Stimulated activated CD8-positive, alpha-beta memory T cell treated with anti-CD3 and anti-CD28 coated beads, Interleukin-4, amount 100 ng/mL, for 24 hours (primary cell): ENCODE measurements around the gene PRKD2.
"Not testable (repeated sequence)": the region's sequence is repeated elsewhere in the genome, so short reads cannot be mapped to it uniquely, and the experiment has no call there.

ENCODE experiments used
- DNase-seq: peaks from one replicate; pipeline ENCODE4 v3.0.0-alpha.2; 2020; ENCODE audit warnings: low read depth

The PRKD2 gene

DNA sequence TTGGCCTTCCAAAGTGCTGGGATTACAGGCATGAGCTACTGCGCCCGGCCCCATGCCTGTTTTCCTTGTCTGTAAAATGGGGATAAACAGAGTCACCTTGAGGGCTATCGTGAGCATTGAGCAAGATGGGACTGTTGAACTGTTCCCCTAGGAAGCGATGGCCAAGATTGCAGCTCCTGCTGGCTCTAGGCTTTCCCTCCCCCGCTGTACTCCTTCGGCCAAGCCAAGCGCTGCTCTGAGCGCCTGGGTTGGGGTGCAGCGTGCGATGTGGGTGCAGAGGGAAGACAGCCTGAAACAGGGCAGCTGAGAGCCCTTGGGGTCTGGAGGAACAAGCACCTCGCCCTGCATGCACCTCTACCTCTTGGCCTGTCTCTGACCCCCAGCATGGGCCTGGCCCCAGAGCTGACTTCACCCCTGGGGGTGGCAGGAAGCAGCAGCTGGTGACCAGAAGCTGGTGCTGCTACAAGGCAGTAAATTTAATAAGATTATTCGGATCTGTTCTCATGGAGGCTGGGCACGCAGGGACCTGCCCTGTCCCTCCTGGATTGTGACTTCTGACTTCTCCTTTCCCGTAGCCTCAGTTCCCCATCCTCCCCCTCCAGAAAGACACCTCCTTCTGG lies 86.2 kb downstream of the PRKD2 start:
- no peak for DNase-seq

GRCh38 chr19:46629546-46630025 lies 87.3 kb downstream of the PRKD2 start:
- DNase-seq = no peak

DNA sequence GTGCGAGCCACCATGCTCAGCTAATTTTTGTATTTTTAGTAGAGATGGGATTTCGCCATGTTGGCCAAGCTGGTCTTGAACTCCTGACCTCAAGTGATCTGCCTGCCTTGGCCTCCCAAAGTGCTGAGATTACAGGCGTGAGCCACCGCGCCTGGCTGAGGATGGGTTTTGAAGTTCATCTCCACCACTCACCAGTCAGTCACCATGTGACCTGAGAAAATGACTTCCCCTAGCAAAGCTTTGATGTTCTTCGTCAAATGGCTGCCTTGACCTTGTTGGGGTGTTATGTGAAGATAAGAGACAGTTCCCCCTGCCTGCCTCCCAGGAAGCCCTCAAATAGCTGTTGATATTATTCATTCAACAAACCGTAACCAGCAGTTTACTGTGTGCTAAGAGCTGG lies 87.9 kb downstream of the PRKD2 start:
- DNase-seq = not testable (repeated sequence)

- DNase-seq = no peak
These were observed 90.5 kb downstream of the PRKD2 start for GRCh38 chr19:46626446-46626845.

DNA sequence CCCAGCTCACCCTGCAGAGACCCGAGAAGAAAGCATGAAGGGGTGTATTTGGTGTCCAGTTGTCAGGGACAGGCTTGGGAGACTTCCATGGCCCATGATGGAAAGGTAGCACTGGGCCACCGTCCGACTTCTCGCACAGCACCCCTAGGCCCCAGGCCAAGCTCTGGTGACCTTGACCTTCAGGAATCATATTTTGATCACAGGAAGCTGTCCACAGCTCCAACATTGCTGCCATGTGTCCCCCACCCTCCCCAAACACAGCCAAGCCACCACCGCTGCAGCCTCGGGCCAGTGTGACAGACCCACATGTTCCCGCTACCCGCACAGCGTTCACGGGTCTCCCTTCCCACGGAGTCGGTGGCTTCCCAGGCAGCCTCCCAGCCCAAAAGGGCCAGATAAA lies 91.2 kb downstream of the PRKD2 start:
- no peak for DNase-seq

DNA sequence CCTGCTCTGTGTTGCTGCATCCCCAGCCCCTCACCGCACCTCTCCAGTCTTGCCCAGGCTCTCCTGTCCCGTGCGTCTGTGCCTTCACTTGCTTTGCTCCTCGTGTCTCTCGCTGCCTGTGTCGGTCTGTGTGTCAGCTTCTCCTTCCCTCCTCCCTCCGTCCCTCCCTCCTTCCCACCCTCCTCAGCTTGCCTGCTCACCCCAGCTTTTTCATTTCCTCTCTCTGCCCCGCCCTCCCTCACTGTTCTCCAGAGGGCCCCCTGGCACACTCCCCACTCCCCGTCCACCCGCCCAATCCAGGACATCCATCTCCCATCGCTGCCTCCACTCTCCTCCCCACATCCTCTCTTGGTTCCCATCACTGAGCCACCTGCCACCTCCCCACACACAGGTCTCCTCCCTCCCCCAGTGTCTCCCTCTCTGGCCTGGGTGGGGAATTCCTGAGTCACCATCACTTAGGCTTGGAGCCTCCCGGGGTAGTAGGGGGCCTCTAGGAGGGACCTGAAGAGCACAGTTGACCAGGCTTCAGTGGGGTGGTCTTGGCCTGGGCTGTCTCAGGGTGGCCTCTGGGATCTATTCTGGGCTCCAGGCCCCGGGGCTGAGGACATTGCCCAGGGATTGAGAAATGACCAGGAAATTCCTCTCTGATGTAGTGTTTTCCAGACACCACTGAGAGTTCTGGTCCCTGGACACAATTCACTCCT lies 91.8 kb downstream of the PRKD2 start, which contains the start of gene PTGIR:
TSS of gene PTGIR (minus strand) at position 132 of the 704 bp plus-strand sequence. CDS start 864 bp downstream, outside the sequence.
- DNase-seq = no peak
